ENCODE measurements around the gene MOB2. TPM values are rescaled to one million over a fixed set of nuclear protein-coding genes. Genes with fewer than 3 reads are reported as not detected.

MOB2 gene
- total RNA-seq, result 10 to 100 TPM; 21.1 to 71.5 (median 48.3) TPM

DNA sequence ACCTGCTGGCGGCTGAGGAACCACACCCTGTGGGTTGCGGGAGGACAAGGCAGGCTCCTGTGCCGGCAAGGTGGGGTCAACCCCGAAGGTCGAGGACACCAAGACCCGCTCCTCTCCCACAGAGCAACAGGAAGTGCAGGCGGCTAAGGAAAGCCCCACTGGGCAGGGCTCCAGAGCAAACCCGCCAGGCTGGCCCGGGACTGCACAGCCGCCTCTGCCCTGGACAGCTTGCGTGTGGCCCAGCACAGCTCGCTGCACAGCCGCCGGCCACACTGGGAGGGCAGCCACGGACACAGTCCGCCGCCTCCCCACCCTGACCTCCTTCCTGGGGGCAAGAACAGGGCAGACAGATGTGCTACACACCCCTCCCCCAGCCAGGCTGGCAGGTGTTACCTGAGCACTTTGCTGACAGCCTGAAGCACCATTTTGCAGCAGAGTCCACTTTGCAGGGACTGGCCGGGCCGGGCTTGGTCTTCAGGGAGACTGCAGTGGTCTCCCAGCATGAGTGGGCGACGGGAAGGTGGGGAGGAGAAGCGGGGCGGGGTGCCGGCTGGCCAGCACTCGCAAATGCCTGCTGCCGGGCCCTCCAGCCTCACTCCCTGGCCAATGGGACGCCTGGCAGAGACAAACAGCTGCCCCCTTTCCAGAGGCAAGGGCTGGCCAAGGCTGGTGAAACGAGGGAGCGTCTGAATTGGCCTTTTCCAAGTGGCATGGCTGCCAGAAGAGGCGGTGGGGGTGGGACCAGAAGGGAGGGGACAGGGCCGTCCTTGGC is at the start of gene MOB2:
MOB2 (minus strand) TSS at position 726 of the 772 bp plus-strand sequence; CDS start at position 503, 223 bp downstream.
- in situ Hi-C loops (cut with MboI; ENCODE audit: low sequenced_read_pairs in 4 of 4), result no loop called here
- H3K4me3 ChIP-seq, result peak within 1 kb of the TSS; percentile 10 to 35 (median 20)
- TF ChIP-seq CTCF (IDR thresholded peaks at IDR 0.05 in 4 of 5, conservative IDR thresholded peaks at IDR 0.05 in 1 of 5) (no peak), POLR2A (IDR thresholded peaks at IDR 0.05) (no peak)

DNA sequence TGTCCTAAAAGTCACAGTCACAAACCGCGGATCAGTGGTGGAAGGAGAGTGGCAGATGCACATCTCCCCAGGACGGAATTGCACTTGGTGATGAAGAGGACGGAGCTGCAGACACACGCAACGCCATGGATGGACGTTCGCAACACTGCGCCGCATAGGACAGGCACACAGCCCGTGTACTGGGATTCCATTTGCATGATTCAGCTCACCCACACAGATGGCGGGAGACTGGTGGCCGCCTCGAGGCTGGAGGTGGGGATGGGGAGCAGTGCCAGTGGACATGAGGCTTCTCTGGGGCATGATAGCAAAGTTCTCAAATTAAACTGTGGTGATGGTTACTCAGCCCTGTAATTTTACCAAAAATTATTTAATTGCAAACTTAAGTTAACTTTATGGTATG is 48.1 kb upstream of the MOB2 start:
- intact Hi-C loops (cut with DNase I; ENCODE audit: low total_unique reads) (loop anchor here (10.0 kb wide), 1 partner anchor 200 kb away; no protein-coding TSS in a partner anchor), in situ Hi-C loops (cut with MboI; ENCODE audit: low sequenced_read_pairs in 4 of 4) (loop anchor here in 1 of 4 donors (5.0 kb wide), 1 partner anchor 43 kb away; no protein-coding TSS in a partner anchor)

More for the DNA sequence above, at the start of gene MOB2:
- peaks cover 66 to 81% of the 10 kb centered on the region in 2 donors for H3K4me1 ChIP-seq
- no peaks in the 10 kb centered on the region for H3K9me3 ChIP-seq
- H3K27ac ChIP-seq, result peak within 1 kb of the TSS in 3 of 4 donors; percentile 29 to 55 (median 35)
- intact Hi-C loops (cut with DNase I; ENCODE audit: low total_unique reads), result no loop called here
- DNase-seq (peak in 1 of 2 donors; percentile 23), ATAC-seq (no peak)
- H3K27me3 ChIP-seq, result no peaks in the 10 kb centered on the region
- H3K36me3 ChIP-seq, result no peaks in the 10 kb centered on the region

DNA sequence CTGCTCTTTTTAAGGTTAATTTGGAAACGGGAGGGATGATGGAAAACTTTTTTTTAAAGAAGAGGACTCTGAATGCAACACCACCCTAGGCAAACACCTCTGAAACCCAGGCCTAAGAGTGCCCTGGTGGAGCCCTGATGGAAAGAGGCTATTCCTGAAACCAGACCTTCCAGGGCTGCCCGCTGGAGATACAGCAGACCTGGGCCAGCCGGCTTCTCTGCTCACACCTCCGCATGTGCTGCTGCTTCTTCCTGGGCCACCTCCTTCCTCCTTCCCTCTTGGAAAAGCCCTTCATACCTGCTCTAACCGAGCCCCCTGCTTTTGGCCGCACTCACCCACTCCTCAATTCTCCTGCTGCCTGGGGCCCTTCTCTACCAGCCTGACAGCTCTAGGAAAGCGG is 47.6 kb upstream of the MOB2 start:
- in situ Hi-C loops (cut with MboI; ENCODE audit: low sequenced_read_pairs in 4 of 4), result no loop called here
- TF ChIP-seq POLR2A (IDR thresholded peaks at IDR 0.05) (no peak), CTCF (IDR thresholded peaks at IDR 0.05 in 4 of 5, conservative IDR thresholded peaks at IDR 0.05 in 1 of 5) (no peak)
- intact Hi-C loops (cut with DNase I; ENCODE audit: low total_unique reads), result loop anchor here (10.0 kb wide), 1 partner anchor 199 kb away; no protein-coding TSS in a partner anchor
- Histone ChIP-seq H3K9me3 (no peaks in the 10 kb centered on the region), H3K27me3 (no peaks in the 10 kb centered on the region), H3K27ac (peak overlapping the region; percentile 56 to 95 (median 85)), H3K4me3 (no peak overlapping the region), H3K36me3 (no peaks in the 10 kb centered on the region), H3K4me1 (peaks cover 70 to 79% of the 10 kb centered on the region in 2 donors)
- DNase-seq, result no peak
- no peak for ATAC-seq

More for the DNA sequence above, 48.1 kb upstream of the MOB2 start:
- peaks cover 67 to 74% of the 10 kb centered on the region in 2 donors for H3K4me1 ChIP-seq
- ATAC-seq, result no peak
- no peaks in the 10 kb centered on the region for H3K36me3 ChIP-seq
- no peaks in the 10 kb centered on the region for H3K27me3 ChIP-seq
- DNase-seq, result peak; percentile 34 to 59
- no peak overlapping the region for H3K4me3 ChIP-seq
- TF ChIP-seq CTCF (IDR thresholded peaks at IDR 0.05 in 4 of 5, conservative IDR thresholded peaks at IDR 0.05 in 1 of 5) (no peak), POLR2A (IDR thresholded peaks at IDR 0.05) (no peak)
- peak overlapping the region; percentile 56 to 95 (median 85) for H3K27ac ChIP-seq
- H3K9me3 ChIP-seq, result no peaks in the 10 kb centered on the region

- in situ Hi-C loops (cut with MboI; ENCODE audit: low sequenced_read_pairs in 4 of 4), result no loop called here
- Histone ChIP-seq H3K27me3 (no peaks in the 10 kb centered on the region), H3K4me3 (no peak overlapping the region), H3K9me3 (no peaks in the 10 kb centered on the region), H3K4me1 (peaks cover 75 to 88% of the 10 kb centered on the region in 2 donors), H3K36me3 (no peaks in the 10 kb centered on the region), H3K27ac (peak overlapping the region; percentile 84 to 96 (median 90))
- ATAC-seq (no peak), DNase-seq (no peak)
- TF ChIP-seq CTCF (IDR thresholded peaks at IDR 0.05 in 4 of 5, conservative IDR thresholded peaks at IDR 0.05 in 1 of 5) (no peak), POLR2A (IDR thresholded peaks at IDR 0.05) (no peak)
- intact Hi-C loops (cut with DNase I; ENCODE audit: low total_unique reads), result loop anchor here (2.0 to 10.0 kb wide), 2 partner anchors 199 to 235 kb away; no protein-coding TSS in a partner anchor
These were observed 46.8 kb upstream of the MOB2 start for GRCh38 chr11:1533342-1533725.

Data from gastrocnemius medialis (tissue), 4 donors.